HG03439 (cell line): ENCODE measurements around the gene SH2B2.
A peak's percentile ranks its signal among the peaks of the same experiment; 100 is the strongest.
"Not testable (repeated sequence)": the region's sequence is repeated elsewhere in the genome, so short reads cannot be mapped to it uniquely, and the experiment has no call there.

ENCODE experiments used
- ATAC-seq: cut with Tn5 transposase; IDR thresholded peaks from one replicate; pipeline ENCODE4 v1.9.1; 2021; ENCODE audit warnings: mild to moderate bottlenecking, moderate library complexity; ENCODE audit not compliant: unreplicated experiment

The SH2B2 gene

DNA sequence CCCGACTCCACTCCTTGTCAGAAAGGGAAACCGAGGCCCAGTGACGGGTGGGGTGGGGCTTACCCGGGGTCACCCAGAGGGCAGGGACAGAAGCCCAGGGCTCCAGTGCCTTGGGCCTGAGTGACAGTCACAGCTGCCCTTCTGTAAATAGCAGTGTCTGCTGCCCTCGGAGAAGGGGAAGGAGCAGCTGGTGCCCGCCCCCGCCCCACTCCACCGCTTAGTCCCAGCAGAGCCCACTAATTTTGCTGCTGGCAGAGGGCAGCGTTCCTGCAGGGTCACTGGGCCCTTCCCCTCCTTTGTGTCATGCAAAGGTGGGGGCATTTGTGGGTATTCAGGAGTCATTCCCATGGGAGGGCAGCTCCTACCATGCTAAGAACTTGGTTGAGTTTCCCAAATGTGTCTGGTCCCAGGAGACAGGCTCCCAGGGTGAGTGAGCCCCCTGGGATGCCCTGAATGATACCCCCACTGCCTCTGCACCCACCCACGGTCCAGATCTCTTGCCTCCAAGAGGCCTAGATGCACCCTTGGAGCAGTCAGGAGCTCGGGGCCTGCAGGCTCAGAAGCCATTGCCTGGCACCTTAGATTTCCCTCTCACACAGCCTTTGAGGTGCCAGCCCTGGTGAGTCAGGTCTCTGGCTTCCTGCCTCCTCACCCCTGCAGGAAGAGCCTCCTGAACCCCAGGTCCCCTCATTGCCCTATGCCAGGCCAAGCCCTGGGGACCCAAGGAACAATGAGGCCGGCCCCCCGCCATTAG, 17.2 kb downstream of the SH2B2 start:
- ATAC-seq = no peak

DNA sequence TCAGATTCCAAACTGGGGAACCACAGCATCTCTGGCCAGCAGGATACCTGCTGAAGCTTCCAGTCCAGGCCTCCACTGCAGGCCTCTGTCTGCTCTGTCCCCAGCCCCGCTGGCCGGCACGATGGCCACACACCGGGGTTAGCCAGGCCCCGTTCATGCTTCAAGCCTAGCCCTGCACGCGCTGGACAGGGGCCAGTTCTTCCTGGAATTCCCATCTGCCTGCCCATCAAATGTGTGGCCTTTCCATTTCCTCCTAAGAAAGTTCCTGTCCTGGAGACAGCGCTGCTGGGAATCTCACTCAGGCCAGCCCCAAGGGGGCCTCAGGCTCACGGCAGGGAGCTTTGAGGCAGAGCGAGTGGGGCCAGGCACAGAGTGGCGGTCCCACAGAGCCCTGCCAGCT, 18.0 kb downstream of the SH2B2 start:
- no peak for ATAC-seq

DNA sequence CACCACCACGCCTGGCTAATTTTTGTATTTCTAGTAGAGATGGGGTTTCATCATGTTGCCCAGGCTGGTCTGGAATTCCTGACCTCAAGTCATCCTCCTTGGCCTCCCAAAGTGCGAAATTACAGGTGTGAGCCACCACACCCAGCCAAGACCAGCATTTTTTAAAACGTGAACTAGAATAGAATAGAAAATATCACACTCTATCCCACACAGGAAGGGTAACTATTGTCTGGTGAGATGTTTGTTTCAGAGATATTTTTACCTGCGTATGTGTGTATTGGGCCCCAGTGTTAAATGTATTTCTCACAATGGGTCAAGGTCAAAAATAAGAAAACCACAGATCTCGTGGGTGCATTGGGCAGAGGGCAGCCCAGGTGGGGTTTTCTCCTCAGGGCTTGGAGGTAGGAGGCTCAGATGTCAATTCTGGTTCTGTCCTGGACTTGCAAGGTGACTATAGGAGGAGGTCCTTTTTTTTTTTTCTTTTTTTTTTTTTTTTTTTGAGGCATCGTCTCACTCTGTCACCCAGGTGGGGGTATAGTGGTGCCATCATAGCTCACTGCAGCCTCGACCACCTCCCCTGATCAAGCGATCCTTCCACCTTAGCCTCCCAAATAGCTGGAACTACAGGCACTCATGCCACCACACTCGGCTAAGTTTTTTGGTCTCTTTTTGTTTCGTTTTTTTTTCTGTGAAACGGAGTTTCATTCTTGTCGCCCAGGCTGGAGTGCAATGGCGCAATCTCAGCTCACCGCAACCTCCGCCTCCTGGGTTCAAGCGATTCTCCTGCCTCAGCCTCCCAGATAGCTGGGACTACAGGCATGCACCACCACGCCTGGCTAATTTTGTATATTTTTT, 19.0 kb downstream of the SH2B2 start:
- peak; percentile 45 for ATAC-seq

DNA sequence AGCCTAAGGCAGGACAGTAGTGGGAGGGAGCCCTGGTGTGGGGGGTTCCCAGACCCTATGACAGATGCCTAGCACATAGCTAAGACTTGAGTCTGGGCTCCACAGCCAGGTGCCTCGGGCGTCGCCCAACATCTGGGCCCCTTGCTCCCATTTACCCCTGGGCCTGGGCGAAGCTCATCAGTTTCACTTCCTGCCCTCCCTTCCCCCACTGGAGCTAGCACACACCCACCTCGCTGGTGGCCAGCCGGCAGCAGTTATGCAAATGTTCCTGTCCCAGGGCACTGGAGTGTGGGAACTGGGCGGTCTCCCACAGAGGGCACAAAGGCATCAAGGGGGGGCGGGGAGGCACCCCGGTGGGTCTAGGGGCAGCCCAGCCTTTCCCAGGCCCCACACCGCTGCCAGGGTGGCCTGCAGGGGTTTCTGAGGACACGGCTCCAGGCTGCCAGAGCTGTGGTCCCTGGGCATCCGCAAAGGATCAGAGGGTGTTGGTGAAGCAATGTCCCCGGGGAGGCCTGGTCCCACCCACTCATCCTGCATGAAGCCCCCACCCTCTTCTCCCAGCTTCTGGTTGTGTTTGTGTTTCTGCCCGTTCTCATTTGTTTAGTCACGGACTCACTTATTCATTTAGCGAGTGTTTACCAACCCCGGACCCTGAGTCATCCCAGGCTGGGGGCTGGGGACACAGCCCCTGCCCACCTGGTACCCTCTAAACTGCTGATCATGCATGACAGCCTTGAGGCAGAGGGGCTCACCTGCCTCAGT, 20.4 kb downstream of the SH2B2 start:
- peak; percentile 67 for ATAC-seq

DNA sequence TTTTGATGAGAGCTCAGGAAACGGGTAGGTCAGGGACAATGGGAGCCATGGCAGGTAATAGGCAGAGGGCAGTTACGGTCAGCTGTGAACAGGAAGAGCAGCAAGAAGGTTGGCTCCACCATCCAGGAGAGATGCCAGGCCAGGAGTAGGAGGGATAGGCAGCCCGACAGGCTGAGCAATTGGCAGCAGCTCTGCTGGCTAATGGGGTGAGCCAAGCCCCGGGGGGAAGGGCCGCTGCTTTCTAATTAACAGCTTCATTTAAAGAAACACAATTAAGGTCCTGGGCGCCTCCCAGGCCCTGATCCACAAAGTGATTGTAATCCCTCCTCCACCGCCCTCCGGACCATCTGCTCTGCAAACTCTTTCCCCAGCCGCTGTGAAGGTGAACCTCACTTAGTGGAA, 23.7 kb downstream of the SH2B2 start:
- ATAC-seq = no peak

DNA sequence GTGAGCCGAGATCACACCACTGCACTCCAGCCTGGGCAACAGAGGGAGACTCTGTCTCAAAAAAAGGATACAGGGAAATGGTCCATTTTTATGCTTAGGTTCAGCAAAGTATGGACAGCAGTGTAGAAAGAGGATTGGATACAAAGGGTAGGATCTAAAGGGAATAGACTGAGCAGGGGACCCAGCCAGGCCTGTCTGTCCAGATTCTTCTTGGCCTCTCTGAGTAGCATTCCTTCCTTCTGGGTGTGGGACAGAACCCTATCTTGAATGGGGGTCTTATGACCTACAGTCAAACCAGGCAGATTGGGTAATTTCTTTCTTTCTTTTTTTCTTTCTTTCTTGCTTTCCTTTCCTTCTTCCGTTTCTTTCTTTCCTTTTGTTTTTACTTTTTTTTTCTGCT, 25.6 kb downstream of the SH2B2 start:
- ATAC-seq = no peak

DNA sequence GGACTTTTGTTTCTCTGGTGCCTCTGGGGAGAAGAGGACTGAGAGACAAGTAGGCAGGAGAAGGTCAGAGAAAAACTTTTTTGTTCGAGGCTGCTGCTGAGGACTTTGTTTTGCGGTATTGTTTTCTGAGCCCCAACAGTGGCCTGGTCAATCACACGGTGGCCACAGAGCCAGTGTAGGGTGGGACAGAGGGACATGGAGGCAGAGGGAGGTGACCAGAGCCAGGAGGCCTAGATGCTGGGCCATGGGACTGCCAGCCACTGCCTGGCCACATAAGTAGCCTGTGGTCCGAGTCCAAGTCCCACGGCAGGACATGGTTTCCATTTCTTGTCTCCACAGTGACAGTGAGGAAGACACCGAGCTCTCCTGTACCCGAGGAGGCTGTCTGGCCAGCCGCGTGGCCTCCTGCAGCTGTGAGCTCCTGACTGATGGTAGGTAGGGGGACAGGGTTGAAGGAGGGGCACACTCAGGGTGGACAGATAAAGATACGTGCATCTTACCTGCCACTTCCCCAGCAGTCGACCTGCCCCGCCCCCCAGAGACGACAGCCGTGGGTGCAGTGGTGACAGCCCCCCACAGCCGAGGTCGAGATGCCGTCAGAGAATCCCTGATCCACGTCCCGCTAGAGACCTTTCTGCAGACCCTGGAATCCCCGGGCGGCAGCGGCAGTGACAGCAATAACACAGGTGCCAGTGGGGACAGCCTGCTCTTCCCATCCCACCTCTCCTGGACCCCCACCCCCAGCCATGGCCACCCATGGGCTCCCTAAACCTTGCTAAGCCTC, 27.5 kb downstream of the SH2B2 start:
- ATAC-seq = no peak

DNA sequence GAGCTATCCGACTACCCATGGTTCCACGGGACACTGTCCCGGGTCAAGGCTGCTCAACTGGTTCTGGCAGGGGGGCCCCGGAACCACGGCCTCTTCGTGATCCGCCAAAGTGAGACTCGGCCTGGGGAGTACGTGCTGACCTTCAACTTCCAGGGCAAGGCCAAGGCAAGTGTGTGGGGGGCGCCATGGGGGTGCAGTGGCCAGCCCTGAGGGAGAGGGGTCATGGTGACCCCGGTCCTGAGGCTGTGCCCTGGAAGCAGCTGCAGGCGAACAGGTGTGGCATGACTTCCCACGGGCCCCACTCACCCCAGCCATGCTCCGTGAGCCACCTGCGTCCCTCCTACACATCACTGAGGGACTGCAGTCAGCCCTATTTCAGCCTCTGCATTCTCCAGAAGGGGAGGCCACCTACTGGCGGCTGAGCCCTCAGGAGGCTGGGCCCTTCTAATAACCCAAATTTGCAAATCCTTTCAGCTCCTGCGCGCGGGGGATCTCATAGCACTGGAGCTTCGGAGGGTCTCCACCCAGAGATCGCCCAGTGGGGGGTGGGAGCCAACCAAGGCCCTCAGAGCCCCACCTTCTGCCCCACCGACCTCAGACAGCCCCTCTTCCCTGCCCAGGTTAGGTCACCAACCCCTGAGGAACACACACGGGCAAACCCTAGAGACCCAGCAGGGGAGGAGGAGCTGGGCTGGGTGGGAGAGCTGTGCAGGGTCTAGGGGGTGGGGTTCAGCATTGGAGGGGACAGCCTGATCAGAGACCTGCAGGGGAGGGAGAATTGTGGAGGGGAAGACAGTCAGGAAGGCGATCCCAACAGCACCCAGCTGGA, 30.8 kb downstream of the SH2B2 start:
- no peak for ATAC-seq

DNA sequence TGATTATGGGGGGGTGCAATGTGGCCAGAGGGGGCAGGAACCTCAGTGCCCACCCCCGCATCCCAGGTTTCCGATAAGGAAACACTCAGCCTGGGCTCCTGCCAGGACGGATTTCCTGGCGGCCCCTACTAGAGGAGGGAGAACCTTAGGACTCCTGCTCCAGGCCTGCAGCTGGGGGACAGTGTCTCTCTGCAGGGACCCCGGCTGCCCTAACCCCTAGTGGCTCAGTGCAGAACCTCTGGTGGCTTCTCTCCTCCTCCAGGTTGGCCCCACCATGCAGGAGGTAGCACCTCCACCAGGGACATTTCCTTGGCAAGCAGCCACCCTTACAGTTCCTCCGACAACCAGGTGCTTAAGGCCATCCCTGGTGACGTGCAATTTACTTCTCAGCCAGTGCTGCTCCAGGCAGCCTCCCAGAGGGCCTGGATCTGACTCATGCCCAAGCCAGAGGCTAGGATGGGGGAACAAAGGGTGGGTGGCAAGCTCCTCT, 31.9 kb downstream of the SH2B2 start:
- no peak for ATAC-seq

DNA sequence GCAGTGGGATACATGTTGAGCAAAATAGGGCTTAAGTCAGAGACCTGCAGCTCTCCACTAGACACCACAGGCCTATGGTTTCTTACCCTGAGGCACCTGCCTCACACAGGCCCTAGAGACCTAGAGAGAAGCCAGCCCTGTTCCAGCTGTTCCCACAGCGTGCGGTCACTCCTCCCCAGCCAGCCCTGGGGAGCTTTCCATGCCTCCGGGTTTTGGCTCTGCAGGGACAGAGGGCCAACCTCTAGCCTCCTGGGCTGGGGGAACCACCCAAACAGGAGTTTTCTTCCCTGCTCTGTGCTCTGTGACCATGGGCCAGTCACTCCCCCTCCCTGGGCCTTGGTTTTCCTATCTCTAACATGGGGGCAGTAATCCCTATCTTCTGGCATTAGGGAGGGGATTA, 33.0 kb downstream of the SH2B2 start:
- no peak for ATAC-seq

DNA sequence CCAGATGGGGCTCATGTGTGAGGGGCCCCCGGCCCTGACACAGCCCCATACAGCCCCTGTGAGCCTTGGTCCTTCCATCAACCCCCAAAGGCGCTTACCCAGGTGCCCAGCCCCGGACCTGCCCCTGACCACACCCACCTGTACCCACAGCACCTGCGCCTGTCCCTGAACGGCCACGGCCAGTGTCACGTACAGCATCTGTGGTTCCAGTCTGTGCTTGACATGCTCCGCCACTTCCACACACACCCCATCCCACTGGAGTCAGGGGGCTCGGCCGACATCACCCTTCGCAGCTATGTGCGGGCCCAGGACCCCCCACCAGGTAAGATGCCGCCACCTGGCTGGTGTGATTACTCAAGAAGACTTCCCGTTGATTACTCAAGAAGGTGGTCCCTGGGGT, 33.5 kb downstream of the SH2B2 start:
- ATAC-seq = no peak

DNA sequence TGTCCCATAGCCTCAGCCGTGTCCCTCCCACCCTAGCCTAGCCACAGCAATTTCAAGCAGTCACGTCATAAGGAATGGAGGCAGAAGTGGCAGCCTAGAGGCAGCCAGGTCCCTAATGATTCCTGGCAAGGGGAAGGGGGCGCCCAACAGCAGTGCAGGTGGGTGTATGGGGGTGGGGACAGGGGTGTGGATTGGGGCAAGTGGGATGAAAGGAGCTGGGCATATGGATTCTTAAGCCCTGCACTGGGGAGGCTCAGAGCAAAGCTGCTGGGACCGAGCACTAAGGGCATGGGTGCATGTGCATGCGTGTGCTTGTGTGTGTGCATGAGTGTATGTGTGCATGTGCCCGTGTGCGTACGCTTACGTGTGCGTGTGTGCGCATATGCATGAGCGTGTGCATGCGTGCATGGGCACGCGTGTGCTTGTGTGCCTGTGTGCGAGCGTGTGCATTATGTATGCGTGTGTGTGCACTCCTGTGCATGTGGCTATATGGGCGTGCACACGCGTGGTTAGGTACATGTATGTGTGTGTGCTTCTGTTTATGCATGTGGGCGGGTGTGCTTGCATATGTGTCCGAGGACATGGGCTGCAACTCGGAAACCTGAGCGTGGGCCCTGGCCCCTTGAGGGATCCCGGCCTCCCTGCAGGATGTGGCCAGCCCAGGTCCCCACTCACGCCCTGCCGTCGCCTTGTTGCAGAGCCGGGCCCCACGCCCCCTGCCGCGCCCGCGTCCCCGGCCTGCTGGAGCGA, 34.1 kb downstream of the SH2B2 start:
- no peak for ATAC-seq

DNA sequence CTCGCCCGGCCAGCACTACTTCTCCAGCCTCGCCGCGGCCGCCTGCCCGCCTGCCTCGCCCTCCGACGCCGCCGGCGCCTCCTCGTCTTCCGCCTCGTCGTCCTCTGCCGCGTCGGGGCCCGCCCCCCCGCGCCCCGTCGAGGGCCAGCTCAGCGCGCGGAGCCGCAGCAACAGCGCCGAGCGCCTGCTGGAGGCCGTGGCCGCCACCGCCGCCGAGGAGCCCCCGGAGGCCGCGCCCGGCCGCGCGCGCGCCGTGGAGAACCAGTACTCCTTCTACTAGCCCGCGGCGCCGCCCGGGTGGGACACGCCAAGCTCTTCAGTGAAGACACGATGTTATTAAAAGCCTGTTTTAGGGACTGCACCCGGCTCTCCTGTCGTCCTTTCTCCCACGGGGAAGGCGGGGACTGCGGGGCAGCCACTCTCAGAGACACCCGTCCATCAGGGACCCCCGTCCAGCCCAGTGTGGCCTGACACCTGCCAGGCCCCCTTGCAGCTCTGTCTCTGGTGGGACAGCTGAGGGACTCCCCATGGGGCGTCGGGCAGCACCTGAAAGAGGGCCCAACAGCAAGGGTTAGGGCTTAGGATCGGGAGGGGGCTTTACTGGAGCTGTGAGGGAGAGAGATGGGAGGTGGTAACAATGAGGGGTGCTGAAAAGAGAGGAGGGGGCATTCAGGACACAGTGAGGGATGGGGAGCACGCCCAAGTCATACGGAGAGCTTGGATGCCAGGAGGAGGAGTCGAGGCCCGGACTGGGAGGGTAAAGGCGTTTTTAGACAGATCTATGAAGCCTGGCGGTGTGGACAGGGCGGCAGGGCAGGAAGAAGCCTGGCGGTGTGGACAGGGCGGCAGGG, 34.9 kb downstream of the SH2B2 start:
- ATAC-seq = no peak

DNA sequence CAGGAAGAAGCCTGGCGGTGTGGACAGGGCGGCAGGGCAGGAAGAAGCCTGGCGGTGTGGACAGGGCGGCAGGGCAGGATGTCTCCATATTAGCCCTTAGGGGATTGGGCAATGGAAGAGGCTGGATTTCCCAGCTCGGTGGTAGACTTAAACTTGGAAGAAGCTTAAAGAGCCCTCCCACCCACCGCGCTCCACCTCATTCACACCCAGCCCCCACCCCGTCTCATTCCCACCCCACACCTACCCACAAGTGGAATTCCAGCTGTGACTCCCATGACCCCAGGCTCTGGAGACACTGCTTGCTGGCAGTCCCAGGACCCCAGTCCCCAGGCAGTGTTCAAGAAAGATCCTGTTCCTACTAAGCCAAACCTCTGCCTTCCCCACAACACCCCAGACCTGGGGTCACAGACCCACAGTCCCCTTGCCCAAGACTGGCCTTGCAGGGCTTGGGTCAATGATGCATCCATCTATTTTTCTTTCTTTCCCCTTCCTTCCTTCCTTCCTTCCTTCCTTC, 35.6 kb downstream of the SH2B2 start:
- ATAC-seq = no peak

DNA sequence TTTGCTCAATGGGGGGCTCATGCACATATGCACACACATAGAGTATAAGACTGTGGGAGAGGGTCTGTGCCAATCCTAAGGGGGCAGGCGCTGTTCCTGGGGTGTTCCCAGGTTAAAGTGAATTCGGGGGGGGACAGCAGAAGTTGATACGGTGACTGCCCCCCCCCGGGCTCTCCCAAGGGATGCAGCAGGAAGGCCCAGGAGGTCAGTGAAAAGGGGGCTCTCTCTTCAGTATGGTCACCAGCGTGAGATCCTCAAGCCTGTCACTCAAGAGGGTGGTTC, 37.2 kb downstream of the SH2B2 start:
- no peak for ATAC-seq

DNA sequence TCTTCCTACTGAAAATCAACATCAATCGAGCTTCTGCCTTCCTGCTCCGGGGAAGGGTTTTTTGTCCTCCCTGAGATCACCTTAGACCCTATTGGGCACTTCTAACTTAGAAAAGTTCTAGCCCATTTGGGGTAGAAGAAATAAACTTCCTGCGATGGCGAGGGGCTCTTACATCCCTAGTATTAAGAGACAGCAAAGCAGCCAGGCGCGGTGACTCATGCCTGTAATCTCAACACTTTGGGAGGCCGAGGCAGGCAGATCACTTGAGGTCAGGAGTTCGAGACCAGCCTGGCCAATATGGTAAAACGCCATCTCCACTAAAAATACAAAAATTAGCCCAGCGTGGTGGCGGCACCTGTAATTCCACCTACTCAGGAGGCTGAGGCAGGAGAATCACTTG, 38.4 kb downstream of the SH2B2 start:
- ATAC-seq = not testable (repeated sequence)

DNA sequence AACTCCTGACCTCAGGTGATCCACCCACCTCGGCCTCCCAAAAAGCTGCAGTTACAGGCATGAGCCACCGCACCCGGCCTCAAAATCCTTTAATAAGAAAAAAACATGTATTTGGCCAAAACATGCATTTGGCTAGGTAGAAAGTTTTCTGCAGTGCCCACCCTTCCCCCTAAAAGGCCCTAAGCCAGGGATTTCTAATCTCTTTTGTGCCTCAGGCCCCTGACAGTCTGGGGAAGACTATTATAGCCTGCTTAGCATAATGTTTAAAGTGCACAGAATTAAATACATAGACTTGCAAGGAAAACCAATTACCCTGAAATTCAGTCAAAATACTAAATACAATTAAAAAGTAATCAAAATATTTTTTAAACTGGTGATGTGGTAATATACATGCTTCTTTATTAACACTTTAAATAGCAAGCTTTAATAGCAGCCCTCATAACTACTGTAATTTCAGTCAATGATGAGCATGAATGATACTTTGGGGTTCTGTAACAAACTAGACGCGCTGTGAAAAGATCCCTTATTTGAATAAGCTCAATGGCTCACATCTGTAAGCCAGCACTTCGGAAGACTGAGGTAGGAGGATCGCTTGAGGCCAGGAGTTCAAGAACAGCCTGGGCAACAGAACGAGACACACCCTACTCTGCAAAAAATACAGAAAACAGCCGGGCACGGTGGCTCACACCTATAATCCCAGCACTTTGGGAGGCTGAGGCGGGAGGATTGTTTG, 39.7 kb downstream of the SH2B2 start:
- no peak for ATAC-seq
